Suprapubic skin (tissue), 4 donors: ENCODE results near the gene ROBO3. TPM values are rescaled to one million over a fixed set of nuclear protein-coding genes. Genes with fewer than 3 reads are reported as not detected.

ENCODE experiments used
- DNase-seq, 2 donors: peaks; one replicate each; pipeline ENCODE4 v3.0.0-alpha.2; 2019; ENCODE audit warnings: low spot score in 2 of 2
- H3K27ac ChIP-seq: fragments of 200-600 bp; sonication (generic); one replicate; pipeline ENCODE4 v1.5.1; 2019
- H3K27me3 ChIP-seq: fragments of 200-600 bp; sonication (generic); one replicate; pipeline ENCODE4 v1.5.1; 2019
- H3K36me3 ChIP-seq: fragments of 200-600 bp; sonication (generic); one replicate; pipeline ENCODE4 v1.5.1; 2019
- H3K4me1 ChIP-seq: fragments of 200-600 bp; sonication (generic); one replicate; pipeline ENCODE4 v1.5.1; 2019
- H3K4me3 ChIP-seq: fragments of 200-600 bp; sonication (generic); one replicate; pipeline ENCODE4 v1.5.1; 2019; ENCODE audit warnings: mild to moderate bottlenecking
- H3K9me3 ChIP-seq: fragments of 200-600 bp; sonication (generic); one replicate; pipeline ENCODE4 v1.5.1; 2019
- CTCF ChIP-seq, 2 donors: fragments of 200-600 bp in 1 of 2; fragments of 450-650 bp in 1 of 2; sonication (generic) in 1 of 2; IDR thresholded peaks; one replicate each; pipeline ENCODE4 v1.5.1; 2016 to 2019; ENCODE audit warnings: antibody characterized with exemption in 2 of 2, mild to moderate bottlenecking in 1 of 2, moderate library complexity in 1 of 2
- EP300 ChIP-seq: sonication (generic); formaldehyde crosslinking; IDR thresholded peaks from one replicate; pipeline ENCODE4 v1.6.1; 2017; ENCODE audit warnings: antibody characterized with exemption
- POLR2A ChIP-seq, 2 donors: fragments of 450-650 bp; IDR thresholded peaks; one replicate each; pipeline ENCODE4 v1.6.1; 2017; ENCODE audit warnings: antibody characterized with exemption in 2 of 2, mild to moderate bottlenecking in 2 of 2, moderate library complexity in 2 of 2
- POLR2AphosphoS5 ChIP-seq, 3 donors: sonication (generic); formaldehyde crosslinking; IDR thresholded peaks; one replicate each; pipeline ENCODE4 v1.6.1; 2017; ENCODE audit warnings: antibody characterized with exemption in 3 of 3
- WGBS: methylation state at CpG from one replicate; pipeline ENCODE4 v1.1.5; 2018; 5-methylcytosine and 5-hydroxymethylcytosine counted together
- total RNA-seq, 4 donors: library from RNA; depleted of rRNA; stranded (reverse); fragments of >200 nt; gene quantifications; one replicate each; pipeline ENCODE4 v1.1.0, GENCODE V29; 2016

Gene ROBO3
- total RNA-seq, 4 donors from 2014 or later, result 1.9 to 6.8 (median 3.6) TPM

- TF ChIP-seq EP300, result no peak
- no peak for TF ChIP-seq POLR2A (IDR thresholded peaks at IDR 0.05)
- no peak for TF ChIP-seq CTCF (IDR thresholded peaks at IDR 0.05)
- TF ChIP-seq POLR2AphosphoS5 (IDR thresholded peaks at IDR 0.05), result no peak
- peaks cover 44% of the 10 kb centered on the region for H3K4me1 ChIP-seq
- H3K27ac ChIP-seq, result no peak overlapping the region
- no peak for DNase-seq
- H3K9me3 ChIP-seq, result no peaks in the 10 kb centered on the region
- no peak overlapping the region for H3K4me3 ChIP-seq
- WGBS, result 49% methylated on average over 2 of the region's 2 CpGs
- no peaks in the 10 kb centered on the region for H3K27me3 ChIP-seq
- H3K36me3 ChIP-seq, result no peaks in the 10 kb centered on the region
Measured at GRCh38 chr11:124890151-124890550, 24.9 kb downstream of the ROBO3 start.

GRCh38 chr11:124890683-124891372 is 25.6 kb downstream of the ROBO3 start:
- no peak overlapping the region for H3K27ac ChIP-seq
- 59% methylated on average over 8 of the region's 9 CpGs for WGBS
- no peaks in the 10 kb centered on the region for H3K9me3 ChIP-seq
- TF ChIP-seq EP300 (no peak), POLR2A (IDR thresholded peaks at IDR 0.05) (no peak), POLR2AphosphoS5 (IDR thresholded peaks at IDR 0.05) (no peak)
- no peak overlapping the region for H3K4me3 ChIP-seq
- peaks cover 44% of the 10 kb centered on the region for H3K4me1 ChIP-seq
- no peak for DNase-seq
- H3K27me3 ChIP-seq, result no peaks in the 10 kb centered on the region
- no peaks in the 10 kb centered on the region for H3K36me3 ChIP-seq

- Histone ChIP-seq H3K4me1 (peaks cover 46% of the 10 kb centered on the region), H3K27ac (no peak overlapping the region), H3K27me3 (no peaks in the 10 kb centered on the region), H3K9me3 (no peaks in the 10 kb centered on the region), H3K4me3 (no peak overlapping the region), H3K36me3 (no peaks in the 10 kb centered on the region)
- 47% methylated on average over 6 of the region's 12 CpGs for WGBS
- TF ChIP-seq POLR2AphosphoS5 (IDR thresholded peaks at IDR 0.05) (no peak), POLR2A (IDR thresholded peaks at IDR 0.05) (no peak), CTCF (IDR thresholded peaks at IDR 0.05) (no peak), EP300 (no peak)
- DNase-seq, result peak in 1 of 2 donors; percentile 75
Measured at GRCh38 chr11:124891373-124891861, 26.2 kb downstream of the ROBO3 start.

- H3K4me1 ChIP-seq, result peaks cover 49% of the 10 kb centered on the region
- no peak overlapping the region for H3K27ac ChIP-seq
- no peak overlapping the region for H3K4me3 ChIP-seq
- no peaks in the 10 kb centered on the region for H3K9me3 ChIP-seq
- WGBS, result 96% methylated on average over 2 of the region's 2 CpGs
- H3K36me3 ChIP-seq, result no peaks in the 10 kb centered on the region
- TF ChIP-seq POLR2AphosphoS5 (IDR thresholded peaks at IDR 0.05) (no peak), EP300 (no peak), CTCF (IDR thresholded peaks at IDR 0.05) (no peak), POLR2A (IDR thresholded peaks at IDR 0.05) (no peak)
- no peak for DNase-seq
- no peaks in the 10 kb centered on the region for H3K27me3 ChIP-seq
Measured at GRCh38 chr11:124892146-124892545, 26.9 kb downstream of the ROBO3 start.

- no peaks in the 10 kb centered on the region for H3K27me3 ChIP-seq
- DNase-seq, result no peak
- no peaks in the 10 kb centered on the region for H3K9me3 ChIP-seq
- H3K4me3 ChIP-seq, result no peak overlapping the region
- H3K36me3 ChIP-seq, result no peaks in the 10 kb centered on the region
- TF ChIP-seq EP300, result no peak
- TF ChIP-seq CTCF (IDR thresholded peaks at IDR 0.05), result no peak
- no peak for TF ChIP-seq POLR2A (IDR thresholded peaks at IDR 0.05)
- TF ChIP-seq POLR2AphosphoS5 (IDR thresholded peaks at IDR 0.05), result no peak
- H3K27ac ChIP-seq, result no peak overlapping the region
- WGBS, result 81% methylated on average over 9 of the region's 9 CpGs
- H3K4me1 ChIP-seq, result peaks cover 50% of the 10 kb centered on the region
Measured at GRCh38 chr11:124892750-124893454, 27.7 kb downstream of the ROBO3 start.
